HG03575 (cell line): ENCODE results near the gene CSRP3.
"Not testable (repeated sequence)": the region's sequence is repeated elsewhere in the genome, so short reads cannot be mapped to it uniquely, and the experiment has no call there.

Experiments used
- ATAC-seq: cut with Tn5 transposase; IDR thresholded peaks from one replicate; pipeline ENCODE4 v1.9.1; 2021; ENCODE audit not compliant: unreplicated experiment, insufficient number of reproducible peaks, low FRiP score; ENCODE audit errors: extremely low read depth

CSRP3 gene

GRCh38 chr11:19156892-19157291, 44.9 kb downstream of the CSRP3 start:
- ATAC-seq = no peak

- no peak for ATAC-seq
These were observed 56.5 kb downstream of the CSRP3 start for GRCh38 chr11:19145319-19145718.

GRCh38 chr11:19136884-19137283, 64.9 kb downstream of the CSRP3 start:
- ATAC-seq = not testable (repeated sequence)

- ATAC-seq = no peak
These were observed 67.8 kb downstream of the CSRP3 start for GRCh38 chr11:19134004-19134403.
